IMR-90 (cell line): Measurements from ENCODE around the gene EGFR. TPM values are rescaled to one million over a fixed set of nuclear protein-coding genes. Genes with fewer than 3 reads are reported as not detected.

Source experiments
- ATAC-seq: fragments of 200-7000 bp; cut with Tn5 transposase; 2 replicates; pipeline ENCODE4 v1.9.1; 2020; ENCODE audit warnings: low read depth, mild to moderate bottlenecking, moderate library complexity
- BruUV-seq: library from RNA; stranded (reverse); fragments of 400-500 nt; replicated peaks from 2 replicates; lab custom pipeline; 2021; lab: Mats Ljungman, UMichigan
- CTCF ChIA-PET: fragments of 300-600 bp; formaldehyde crosslinking; extraction: SDS; loops from one replicate; lab custom pipeline; 2021; ENCODE audit warnings: antibody characterized with exemption; lab: Yijun Ruan, JAX
- POLR2A ChIA-PET: fragments of 300-600 bp; sonication (Branson Sonifier 250); formaldehyde crosslinking; loops from one replicate; lab custom pipeline; 2022; ENCODE audit warnings: antibody characterized with exemption; ENCODE audit not compliant: unreplicated experiment; lab: Charles Lee
- DNase-seq: peaks from one replicate; pipeline ENCODE4 v3.0.0; 2013
- H2AFZ ChIP-seq: replicated peaks from 2 replicates; pipeline ENCODE3; 2013; ENCODE audit warnings: low read length, mild to moderate bottlenecking; ENCODE audit not compliant: poor library complexity
- H2AK5ac ChIP-seq: 2 replicates; pipeline ENCODE4 v1.6.1; 2013; ENCODE audit warnings: low read depth, low read length, inconsistent platforms
- H2AK9ac ChIP-seq: replicated peaks from 2 replicates; pipeline ENCODE3; 2013; ENCODE audit warnings: mild to moderate bottlenecking, low read depth, low read length, moderate library complexity; ENCODE audit not compliant: poor library complexity
- H2BK120ac ChIP-seq: 2 replicates; pipeline ENCODE4 v1.6.1; 2013; ENCODE audit warnings: low read depth, low read length, inconsistent platforms
- H2BK15ac ChIP-seq: 3 replicates; pipeline ENCODE4 v1.6.1; 2013; ENCODE audit warnings: low read depth, low read length, inconsistent platforms
- H2BK20ac ChIP-seq: 2 replicates; pipeline ENCODE4 v1.6.1; 2013; ENCODE audit warnings: low read depth, mild to moderate bottlenecking, inconsistent platforms, low read length, moderate library complexity
- H2BK5ac ChIP-seq: 2 replicates; pipeline ENCODE4 v1.6.1; 2013; ENCODE audit warnings: mild to moderate bottlenecking, low read depth, low read length, inconsistent platforms; ENCODE audit not compliant: poor library complexity, severe bottlenecking
- H3K14ac ChIP-seq: replicated peaks from 2 replicates; pipeline ENCODE4 v1.6.1; 2013; ENCODE audit warnings: low read depth, low read length, inconsistent platforms
- H3K18ac ChIP-seq: 2 replicates; pipeline ENCODE4 v1.6.1; 2013; ENCODE audit warnings: low read depth, low read length, control low read depth
- H3K23ac ChIP-seq: 2 replicates; pipeline ENCODE4 v1.6.1; 2013; ENCODE audit warnings: low read depth, low read length, inconsistent platforms
- H3K27ac ChIP-seq: 2 replicates; pipeline ENCODE4 v1.5.1; 2013; ENCODE audit warnings: mild to moderate bottlenecking, control low read depth, low read length; ENCODE audit not compliant: insufficient read depth
- H3K27me3 ChIP-seq: 2 replicates; pipeline ENCODE4 v1.6.1; 2013; ENCODE audit warnings: low read length; ENCODE audit not compliant: control insufficient read depth, insufficient read depth
- H3K36me3 ChIP-seq: 2 replicates; pipeline ENCODE4 v1.6.1; 2013; ENCODE audit warnings: low read length, mixed read lengths; ENCODE audit not compliant: control insufficient read depth, insufficient read depth
- H3K4ac ChIP-seq: 2 replicates; pipeline ENCODE4 v1.6.1; 2013; ENCODE audit warnings: low read depth, low read length, inconsistent platforms
- H3K4me1 ChIP-seq: 2 replicates; pipeline ENCODE4 v1.6.1; 2013; ENCODE audit warnings: low read length, mixed read lengths; ENCODE audit not compliant: control insufficient read depth, insufficient read depth
- H3K4me2 ChIP-seq: 2 replicates; pipeline ENCODE4 v1.6.1; 2013; ENCODE audit warnings: low read depth, mild to moderate bottlenecking, control low read depth, low read length, moderate library complexity
- H3K4me3 ChIP-seq: 2 replicates; pipeline ENCODE4 v1.5.1; 2013; ENCODE audit warnings: low read depth, mild to moderate bottlenecking, control low read depth, low read length, moderate library complexity; ENCODE audit not compliant: insufficient read depth
- H3K56ac ChIP-seq: 2 replicates; pipeline ENCODE4 v1.6.1; 2013; ENCODE audit warnings: low read length, inconsistent platforms; ENCODE audit not compliant: insufficient read depth; ENCODE audit errors: extremely low read depth
- H3K79me1 ChIP-seq, 2 experiments: 2 replicates each; pipeline ENCODE4 v1.6.1; 2013; ENCODE audit warnings: low read length in 2 of 2, inconsistent platforms in 1 of 2, low read depth in 1 of 2
- H3K9ac ChIP-seq: 2 replicates; pipeline ENCODE4 v1.6.1; 2013; ENCODE audit warnings: low read depth, low read length, control low read depth
- H3K9me1 ChIP-seq: 2 replicates; pipeline ENCODE4 v1.6.1; 2013; ENCODE audit warnings: low read length, inconsistent platforms; ENCODE audit not compliant: insufficient read depth
- H3K9me3 ChIP-seq: 2 replicates; pipeline ENCODE4 v1.6.1; 2013; ENCODE audit warnings: low read length; ENCODE audit not compliant: control insufficient read depth, insufficient read depth
- H4K20me1 ChIP-seq: 2 replicates; pipeline ENCODE4 v1.6.1; 2013; ENCODE audit warnings: low read length, inconsistent platforms; ENCODE audit not compliant: insufficient read depth
- H4K5ac ChIP-seq: 2 replicates; pipeline ENCODE4 v1.6.1; 2013; ENCODE audit warnings: mild to moderate bottlenecking, low read depth, low read length, control low read depth
- H4K8ac ChIP-seq, 2 experiments: 2 replicates each; pipeline ENCODE4 v1.6.1; 2013; ENCODE audit warnings: low read depth in 2 of 2, low read length in 2 of 2, control low read depth in 1 of 2, inconsistent platforms in 1 of 2
- H4K91ac ChIP-seq: 2 replicates; pipeline ENCODE4 v1.6.1; 2013; ENCODE audit warnings: low read depth, low read length, inconsistent platforms; ENCODE audit not compliant: insufficient read depth
- CEBPB ChIP-seq: IDR thresholded peaks from 2 replicates; pipeline ENCODE4 v1.6.1; 2012; ENCODE audit warnings: low read depth, low read length, improper control_type of control experiment
- CHD1 ChIP-seq: IDR thresholded peaks from 2 replicates; pipeline ENCODE4 v1.6.1; 2012; ENCODE audit warnings: low read depth, low read length, improper control_type of control experiment
- FOS ChIP-seq: fragments of 150-350 bp; IDR thresholded peaks from 2 replicates; pipeline ENCODE4 v1.6.1; 2016; ENCODE audit warnings: low read depth, low read length
- NFE2L2 ChIP-seq: fragments of 150-350 bp; IDR thresholded peaks from 2 replicates; pipeline ENCODE4 v1.6.1; 2016; ENCODE audit warnings: low read depth, mild to moderate bottlenecking, low read length
- WGBS, 2 experiments: methylation state at CpG; one replicate each; pipeline versions ENCODE4 v1.1.5 to v1.1.7; 2013; ENCODE audit warnings: missing lambda C conversion rate in 2 of 2; ENCODE audit not compliant: insufficient read length in 1 of 2; ENCODE audit errors: extremely low coverage in 2 of 2; 5-methylcytosine and 5-hydroxymethylcytosine counted together
- dilution Hi-C: fragments of 300-500 bp; cut with HindIII; formaldehyde crosslinking; loops from one replicate; pipeline ENCODE4 v1.14.3; 2018; ENCODE audit warnings: low sequenced_read_pairs; ENCODE audit not compliant: unreplicated experiment
- in situ Hi-C: fragments of 300-500 bp; cut with MboI; formaldehyde crosslinking; loops from 3 replicates; pipeline ENCODE4 v1.14.3; 2019; ENCODE audit warnings: low sequenced_read_pairs, inconsistent platforms, mixed read lengths
- intact Hi-C: fragments of 100-400 bp; cut with micrococcal nuclease; formaldehyde crosslinking; loops from 2 replicates; pipeline ENCODE4 v1.10.0; 2022
- polyA plus RNA-seq, 3 experiments: library from polyadenylated mRNA; depleted of rRNA; stranded (reverse); fragments of >200 nt; gene quantifications; 2 replicates each; pipeline ENCODE4 v1.2.3, GENCODE V29; 2012; ENCODE audit warnings: low replicate concordance in 1 of 3
- total RNA-seq: library from RNA; depleted of rRNA; stranded (reverse); fragments of >200 nt; gene quantifications from 2 replicates; pipeline ENCODE4 v1.2.3, GENCODE V29; 2012

Gene EGFR
- total and polyA plus RNA-seq, 2 of the 4 experiments (the other 2 are of a cell fraction), result 36.9 to 60.4 TPM

DNA sequence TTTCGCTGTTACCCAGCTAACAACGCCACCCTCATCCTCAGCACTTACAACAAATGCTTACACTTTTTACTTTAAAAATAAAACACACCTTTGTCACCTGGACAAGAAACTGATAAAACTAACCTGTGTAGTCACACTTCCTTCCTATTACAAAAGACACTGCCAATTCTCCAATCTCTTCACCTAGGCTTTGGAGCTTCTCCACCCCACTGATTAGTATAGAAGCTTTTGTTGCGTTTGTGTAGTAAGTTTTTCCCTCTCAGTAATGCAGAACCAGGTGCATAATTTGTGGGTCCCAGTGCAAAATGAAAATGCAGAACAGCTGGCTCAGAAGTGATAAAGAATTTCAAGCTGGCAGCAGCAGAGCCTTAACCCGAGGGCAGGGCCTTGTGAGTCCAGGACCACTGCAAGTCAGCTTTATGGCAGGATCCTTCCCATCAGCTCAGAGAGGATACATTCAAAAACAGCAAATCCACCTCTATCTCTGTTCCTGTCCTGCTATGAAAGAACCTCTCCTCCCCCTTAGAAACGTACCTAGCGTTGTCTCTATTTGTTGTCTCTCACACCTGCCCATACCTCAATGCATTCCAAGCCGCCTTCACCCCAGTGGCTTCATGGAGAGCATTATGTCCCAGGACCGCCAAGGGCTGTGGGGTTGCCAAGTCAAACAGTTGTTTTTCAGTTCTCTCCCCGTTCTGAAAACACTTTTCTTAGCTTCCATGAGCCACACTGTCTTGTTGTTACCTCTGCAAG is 40.3 kb upstream of the EGFR start:
- Histone ChIP-seq H2BK5ac (no peak overlapping the region), H3K79me1 (no peaks in the 10 kb centered on the region), H4K20me1 (no peaks in the 10 kb centered on the region), H2AK9ac (peak overlapping the region; percentile 55), H3K27ac (no peak overlapping the region), H3K36me3 (no peaks in the 10 kb centered on the region), H3K4me3 (no peak overlapping the region), H2BK120ac (peak overlapping the region; percentile 8; the same call in 1 of the 2 replicates), H3K9me3 (no peaks in the 10 kb centered on the region), H2BK20ac (no peak overlapping the region), H2AK5ac (no peak overlapping the region; the same call in 1 of the 2 replicates), H2AFZ (peak overlapping the region; percentile 70), H3K4me2 (no peak overlapping the region), H3K56ac (no peak overlapping the region), H4K91ac (no peak overlapping the region), H3K18ac (no peak overlapping the region), H2BK15ac (no peak overlapping the region), H3K9me1 (peaks cover 4% of the 10 kb centered on the region; the same call in 1 of the 2 replicates), H3K23ac (no peak overlapping the region; the same call in 1 of the 2 replicates), H3K14ac (0 out of 2 replicates have a peak overlapping the region, but pooled peaks have one; percentile 41), H4K8ac (peak overlapping the region in 1 of 2 experiments; percentile 28; a peak in 1 of 4 replicates), H4K5ac (no peak overlapping the region), H3K27me3 (no peaks in the 10 kb centered on the region), H3K9ac (no peak overlapping the region), H3K4me1 (no peaks in the 10 kb centered on the region), H3K4ac (no peak overlapping the region)
- no peak for ATAC-seq
- POLR2A ChIA-PET, result no interaction called here
- in situ Hi-C loops (no loop called here), intact Hi-C loops (no loop called here), dilution Hi-C loops (no loop called here)
- CTCF ChIA-PET, result interaction anchor here (1.0 kb wide), 1 partner anchor 13 kb away, joined by 3 read pairs; no protein-coding TSS in a partner anchor
- no peak for DNase-seq
- TF ChIP-seq CEBPB (no peak), FOS (no peak), NFE2L2 (no peak), CHD1 (no peak)
- no TSS peak for BruUV-seq
- WGBS, 2 experiments, result 78% methylated on average over 7 of the region's 9 CpGs; no CpG with 5 or more reads in 1 of the 2 experiments
